Karpas-422 (cell line): ENCODE measurements around the gene MEF2A. TPM values are rescaled to one million over a fixed set of nuclear protein-coding genes. Genes with fewer than 3 reads are reported as not detected.
"Not testable (repeated sequence)": the region's sequence is repeated elsewhere in the genome, so short reads cannot be mapped to it uniquely, and the experiment has no call there.

Experiments
- DNase-seq: peaks from one replicate; pipeline ENCODE4 v3.0.0-alpha.2; 2015
- H2AFZ ChIP-seq: fragments of 200-600 bp; sonication (generic); 2 replicates; pipeline ENCODE4 v1.6.1; 2014; ENCODE audit warnings: antibody characterized with exemption, low read length, mixed read lengths
- H3K27ac ChIP-seq: fragments of 200-600 bp; sonication (generic); 2 replicates; pipeline ENCODE4 v1.5.1; 2014; ENCODE audit warnings: mild to moderate bottlenecking, low read length, moderate library complexity
- H3K27me3 ChIP-seq: fragments of 200-600 bp; sonication (generic); 2 replicates; pipeline ENCODE4 v1.6.1; 2014; ENCODE audit warnings: low read length, mixed read lengths
- H3K36me3 ChIP-seq: fragments of 200-600 bp; sonication (generic); 2 replicates; pipeline ENCODE4 v1.6.1; 2014; ENCODE audit warnings: low read length, mixed read lengths; ENCODE audit not compliant: insufficient read depth
- H3K4me1 ChIP-seq: fragments of 200-600 bp; sonication (generic); 2 replicates; pipeline ENCODE4 v1.6.1; 2014; ENCODE audit warnings: mild to moderate bottlenecking, low read length, mixed read lengths
- H3K4me2 ChIP-seq: fragments of 200-600 bp; sonication (generic); 2 replicates; pipeline ENCODE4 v1.6.1; 2014; ENCODE audit warnings: low read length, low read depth, mild to moderate bottlenecking; ENCODE audit not compliant: poor library complexity, severe bottlenecking
- H3K4me3 ChIP-seq: fragments of 200-600 bp; sonication (generic); 2 replicates; pipeline ENCODE4 v1.5.1; 2014; ENCODE audit warnings: mild to moderate bottlenecking, antibody characterized with exemption, low read length, mixed read lengths
- H3K79me2 ChIP-seq: fragments of 200-600 bp; sonication (generic); 2 replicates; pipeline ENCODE4 v1.6.1; 2014; ENCODE audit warnings: mild to moderate bottlenecking, low read length, mixed read lengths
- H3K9ac ChIP-seq: fragments of 200-600 bp; sonication (generic); 2 replicates; pipeline ENCODE4 v1.6.0; 2014; ENCODE audit warnings: low read length
- H3K9me2 ChIP-seq: fragments of 200-600 bp; sonication (generic), shearing (Covaris generic); replicated peaks from 2 replicates; pipeline ENCODE4 v1.6.0; 2014; ENCODE audit warnings: mild to moderate bottlenecking, low read length, moderate library complexity; ENCODE audit not compliant: insufficient read depth
- H3K9me3 ChIP-seq: fragments of 300-700, 200-600 bp; sonication (generic); 2 replicates; pipeline ENCODE4 v1.6.1; 2014; ENCODE audit warnings: low read length, mixed read lengths
- H4K20me1 ChIP-seq: fragments of 200-600 bp; sonication (generic); 2 replicates; pipeline ENCODE4 v1.6.1; 2014; ENCODE audit warnings: mild to moderate bottlenecking, antibody characterized with exemption, low read length, low read depth; ENCODE audit not compliant: insufficient read depth
- total RNA-seq: library from RNA; depleted of rRNA; stranded (reverse); fragments of >200 nt; shearing (Covaris generic); gene quantifications from 2 replicates; pipeline ENCODE4 v1.2.3, GENCODE V29; 2014; ENCODE audit warnings: low replicate concordance; rRNA removed

Gene MEF2A
- total RNA-seq: 98.2 and 144 TPM in 2 replicates

GRCh38 chr15:99565299-99566156 lies at the start of gene MEF2A:
TSS of gene MEF2A (plus strand) at chr15:99565984. CDS start at chr15:99633120, 67,136 bp downstream.
- Histone ChIP-seq H3K4me2 (peak within 1 kb of the TSS; percentile 81), H3K27me3 (no peaks in the 10 kb centered on the region), H2AFZ (peak within 1 kb of the TSS; percentile 56; the same call in 1 of the 2 replicates), H4K20me1 (peaks cover 21% of the 10 kb centered on the region), H3K4me1 (peaks cover 51% of the 10 kb centered on the region), H3K27ac (peak within 1 kb of the TSS; percentile 75), H3K9me3 (no peaks in the 10 kb centered on the region), H3K9me2 (no peaks in the 10 kb centered on the region), H3K9ac (peak within 1 kb of the TSS; percentile 92), H3K36me3 (peaks cover 4% of the 10 kb centered on the region; the same call in 1 of the 2 replicates), H3K79me2 (peaks cover 42% of the 10 kb centered on the region), H3K4me3 (peak within 1 kb of the TSS; percentile 69)
- DNase-seq: peak; percentile 98

DNA sequence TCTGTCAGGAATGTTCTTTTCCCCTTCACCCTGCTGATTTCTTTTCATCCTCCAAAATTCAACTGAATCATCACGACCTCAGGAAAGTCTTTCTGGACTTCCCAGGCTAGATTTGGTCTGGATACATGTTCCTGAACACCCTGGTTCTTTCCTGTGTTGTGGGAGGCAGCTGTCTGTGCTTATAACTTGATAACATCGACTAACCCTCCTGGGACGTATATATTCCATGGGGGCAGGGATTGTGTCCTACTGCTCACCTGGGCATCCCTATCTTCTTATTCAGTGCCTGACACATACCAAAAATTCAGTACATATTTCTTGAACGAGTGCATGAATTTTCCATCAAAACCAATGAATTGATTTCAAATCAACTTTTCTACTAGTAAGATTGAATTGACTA lies 47.6 kb upstream of the MEF2A start:
- Histone ChIP-seq H3K9ac (no peak overlapping the region), H3K27ac (no peak overlapping the region), H4K20me1 (no peaks in the 10 kb centered on the region)

DNA sequence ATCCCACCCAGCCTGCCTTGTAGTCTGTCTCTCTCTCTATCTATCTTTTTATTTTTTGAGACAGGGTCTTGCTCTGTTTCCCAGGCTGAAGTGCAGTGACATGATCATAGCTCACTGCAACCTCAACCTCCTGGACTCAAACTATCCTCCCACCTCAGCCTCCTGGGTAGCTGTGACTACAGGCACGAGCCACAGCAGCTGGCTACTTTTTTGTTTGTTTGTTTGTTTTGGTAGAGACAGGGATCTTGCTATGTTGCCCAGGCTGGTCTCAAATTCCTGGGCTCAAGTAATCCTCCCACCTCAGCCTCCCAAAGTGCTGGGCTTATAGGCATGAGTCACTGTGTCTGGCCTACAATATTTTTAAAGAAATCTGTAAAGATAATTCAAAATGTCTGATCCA lies 46.4 kb upstream of the MEF2A start:
- H3K4me1 ChIP-seq: peaks cover 30% of the 10 kb centered on the region
- DNase-seq, H4K20me1 ChIP-seq, H3K27me3 ChIP-seq, H3K4me2 ChIP-seq, H3K36me3 ChIP-seq, H3K9ac ChIP-seq, H3K9me2 ChIP-seq, H2AFZ ChIP-seq, H3K79me2 ChIP-seq, H3K27ac ChIP-seq, H3K9me3 ChIP-seq, H3K4me3 ChIP-seq: not testable (repeated sequence)

More for the DNA sequence above, 47.6 kb upstream of the MEF2A start:
- Histone ChIP-seq H3K4me2 (no peak overlapping the region), H2AFZ (no peak overlapping the region), H3K4me1 (peaks cover 40% of the 10 kb centered on the region), H3K27me3 (no peaks in the 10 kb centered on the region), H3K36me3 (no peaks in the 10 kb centered on the region), H3K9me2 (no peaks in the 10 kb centered on the region), H3K9me3 (peaks cover 4% of the 10 kb centered on the region; the same call in 1 of the 2 replicates), H3K79me2 (no peaks in the 10 kb centered on the region), H3K4me3 (no peak overlapping the region)
- DNase-seq: no peak

DNA sequence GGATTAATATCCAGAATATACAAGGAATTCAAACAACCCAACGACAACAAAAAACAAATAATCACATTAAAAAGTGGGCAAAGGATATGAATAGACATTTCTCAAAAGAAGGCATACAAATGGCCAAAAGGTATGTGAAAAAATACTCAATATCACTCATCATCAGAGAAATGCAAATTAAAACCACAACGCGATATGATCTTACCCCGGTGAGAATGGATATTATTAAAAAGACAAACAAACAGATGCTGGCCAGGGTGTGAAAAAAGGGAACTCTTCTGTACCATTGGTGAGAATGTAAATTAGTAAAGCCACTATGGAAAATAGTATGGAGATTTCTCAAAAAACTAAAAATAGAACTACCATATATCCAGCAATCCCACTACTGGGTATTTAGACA lies 43.5 kb upstream of the MEF2A start:
- Histone ChIP-seq H3K9me2 (no peaks in the 10 kb centered on the region), H2AFZ (no peak overlapping the region), H3K36me3 (no peaks in the 10 kb centered on the region), H3K9me3 (no peaks in the 10 kb centered on the region), H3K27me3 (no peaks in the 10 kb centered on the region), H3K4me3 (no peak overlapping the region), H4K20me1 (no peaks in the 10 kb centered on the region), H3K79me2 (no peaks in the 10 kb centered on the region), H3K9ac (no peak overlapping the region), H3K27ac (no peak overlapping the region), H3K4me1 (peaks cover 14% of the 10 kb centered on the region), H3K4me2 (no peak overlapping the region)
- DNase-seq: no peak

GRCh38 chr15:99526176-99526575 lies 39.6 kb upstream of the MEF2A start:
- no peak overlapping the region for H2AFZ ChIP-seq
- no peak overlapping the region for H3K4me3 ChIP-seq
- H3K9ac ChIP-seq: no peak overlapping the region
- no peaks in the 10 kb centered on the region for H4K20me1 ChIP-seq
- 0 out of 2 replicates have a peak, but pooled peaks cover 4% of the 10 kb centered on the region for H3K36me3 ChIP-seq
- peaks cover 14% of the 10 kb centered on the region for H3K4me1 ChIP-seq
- H3K9me2 ChIP-seq: no peaks in the 10 kb centered on the region
- no peaks in the 10 kb centered on the region for H3K79me2 ChIP-seq
- H3K4me2 ChIP-seq: no peak overlapping the region
- DNase-seq: no peak
- H3K27me3 ChIP-seq: no peaks in the 10 kb centered on the region
- H3K27ac ChIP-seq: no peak overlapping the region
- no peaks in the 10 kb centered on the region for H3K9me3 ChIP-seq

DNA sequence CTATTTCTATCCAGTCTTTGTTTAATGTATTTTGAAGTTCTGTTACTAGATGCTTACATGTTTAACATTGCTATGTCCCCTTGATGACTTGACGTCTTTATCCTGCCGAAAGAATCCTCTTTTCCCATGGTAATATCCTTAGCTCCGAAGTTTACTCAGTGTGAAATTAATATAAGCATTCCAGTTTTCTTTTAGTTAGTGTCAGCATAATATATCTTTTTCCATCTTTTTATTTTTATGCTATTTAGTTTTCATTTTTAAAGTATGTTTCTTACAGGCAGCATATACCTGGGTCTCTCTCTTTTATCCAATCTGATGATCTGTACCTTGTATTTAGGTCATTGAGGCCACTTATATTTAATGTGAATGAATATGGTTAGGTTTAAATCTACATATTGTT lies 39.1 kb upstream of the MEF2A start:
- no peak overlapping the region for H3K4me3 ChIP-seq
- no peaks in the 10 kb centered on the region for H3K27me3 ChIP-seq
- 0 out of 2 replicates have a peak, but pooled peaks cover 4% of the 10 kb centered on the region for H3K36me3 ChIP-seq
- peaks cover 14% of the 10 kb centered on the region for H3K4me1 ChIP-seq
- no peaks in the 10 kb centered on the region for H3K9me2 ChIP-seq
- no peak for DNase-seq
- H3K9ac ChIP-seq: no peak overlapping the region
- no peak overlapping the region for H3K27ac ChIP-seq
- no peaks in the 10 kb centered on the region for H4K20me1 ChIP-seq
- no peak overlapping the region for H2AFZ ChIP-seq
- H3K79me2 ChIP-seq: no peaks in the 10 kb centered on the region
- no peaks in the 10 kb centered on the region for H3K9me3 ChIP-seq
- no peak overlapping the region for H3K4me2 ChIP-seq

- H3K9me3 ChIP-seq: 0 out of 2 replicates have a peak, but pooled peaks cover 2% of the 10 kb centered on the region
- H3K4me3 ChIP-seq: no peak overlapping the region
- no peak overlapping the region for H3K27ac ChIP-seq
- no peaks in the 10 kb centered on the region for H3K9me2 ChIP-seq
- no peaks in the 10 kb centered on the region for H3K36me3 ChIP-seq
- H4K20me1 ChIP-seq: no peaks in the 10 kb centered on the region
- no peak overlapping the region for H3K9ac ChIP-seq
- no peak for DNase-seq
- H3K4me2 ChIP-seq: no peak overlapping the region
- peaks cover 7% of the 10 kb centered on the region for H3K4me1 ChIP-seq
- no peak overlapping the region for H2AFZ ChIP-seq
- no peaks in the 10 kb centered on the region for H3K79me2 ChIP-seq
- no peaks in the 10 kb centered on the region for H3K27me3 ChIP-seq
Observed at GRCh38 chr15:99536422-99537040, 29.3 kb upstream of the MEF2A start.

GRCh38 chr15:99537344-99537743 lies 28.4 kb upstream of the MEF2A start:
- DNase-seq: no peak
- no peak overlapping the region for H3K4me2 ChIP-seq
- no peak overlapping the region for H3K9ac ChIP-seq
- no peaks in the 10 kb centered on the region for H4K20me1 ChIP-seq
- H3K36me3 ChIP-seq: no peaks in the 10 kb centered on the region
- no peak overlapping the region for H2AFZ ChIP-seq
- no peaks in the 10 kb centered on the region for H3K27me3 ChIP-seq
- H3K9me3 ChIP-seq: 0 out of 2 replicates have a peak, but pooled peaks cover under 1% of the 10 kb centered on the region
- no peak overlapping the region for H3K27ac ChIP-seq
- no peaks in the 10 kb centered on the region for H3K9me2 ChIP-seq
- H3K79me2 ChIP-seq: no peaks in the 10 kb centered on the region
- H3K4me1 ChIP-seq: peaks cover 7% of the 10 kb centered on the region
- no peak overlapping the region for H3K4me3 ChIP-seq
